NCI-H460 (cell line): ENCODE results near the gene RBM27. TPM values are rescaled to one million over a fixed set of nuclear protein-coding genes. Genes with fewer than 3 reads are reported as not detected.
"Not testable (repeated sequence)": the region's sequence is repeated elsewhere in the genome, so short reads cannot be mapped to it uniquely, and the experiment has no call there.

Source experiments
- DNase-seq: peaks from one replicate; pipeline ENCODE4 v3.0.0-alpha.2; 2016; ENCODE audit warnings: low read depth; ENCODE audit errors: extremely low read depth
- total RNA-seq: library from RNA; depleted of rRNA; stranded (reverse); fragments of >200 nt; shearing (Covaris generic); gene quantifications from 2 replicates; pipeline ENCODE4 v1.2.3, GENCODE V29; 2014

Gene RBM27
- total RNA-seq, 1 experiment from 2014 or later, result 35.9 TPM

- DNase-seq, result no peak
Measured at GRCh38 chr5:146203872-146204192, 427 bp downstream of the RBM27 start.

GRCh38 chr5:146205499-146206202 is 2.2 kb downstream of the RBM27 start:
- DNase-seq, result no peak

GRCh38 chr5:146206257-146206656 is 2.9 kb downstream of the RBM27 start:
- no peak for DNase-seq

GRCh38 chr5:146208916-146209522 is 5.6 kb downstream of the RBM27 start:
- DNase-seq, result no peak

- no peak for DNase-seq
Measured at GRCh38 chr5:146209714-146210113, 6.3 kb downstream of the RBM27 start.

- not testable (repeated sequence) for DNase-seq
Measured at GRCh38 chr5:146210810-146211209, 7.4 kb downstream of the RBM27 start.

- no peak for DNase-seq
Measured at GRCh38 chr5:146213210-146213826, 9.9 kb downstream of the RBM27 start.

GRCh38 chr5:146214881-146215280 is 11.5 kb downstream of the RBM27 start:
- DNase-seq, result not testable (repeated sequence)

- DNase-seq, result no peak
Measured at GRCh38 chr5:146218168-146218567, 14.8 kb downstream of the RBM27 start.

GRCh38 chr5:146219243-146219642 is 15.8 kb downstream of the RBM27 start:
- no peak for DNase-seq

GRCh38 chr5:146221234-146221633 is 17.8 kb downstream of the RBM27 start:
- no peak for DNase-seq

- no peak for DNase-seq
Measured at GRCh38 chr5:146222005-146222404, 18.6 kb downstream of the RBM27 start.

GRCh38 chr5:146223179-146223578 is 19.8 kb downstream of the RBM27 start:
- no peak for DNase-seq

- DNase-seq, result no peak
Measured at GRCh38 chr5:146229222-146229621, 25.8 kb downstream of the RBM27 start.

GRCh38 chr5:146232223-146232622 is 28.8 kb downstream of the RBM27 start:
- DNase-seq, result no peak

GRCh38 chr5:146233441-146233840 is 30.0 kb downstream of the RBM27 start:
- no peak for DNase-seq

GRCh38 chr5:146238973-146239372 is 35.6 kb downstream of the RBM27 start:
- no peak for DNase-seq

GRCh38 chr5:146240951-146241350 is 37.5 kb downstream of the RBM27 start:
- no peak for DNase-seq

GRCh38 chr5:146243247-146243646 is 39.8 kb downstream of the RBM27 start:
- no peak for DNase-seq

- DNase-seq, result no peak
Measured at GRCh38 chr5:146248561-146248960, 45.2 kb downstream of the RBM27 start.

- DNase-seq, result no peak
Measured at GRCh38 chr5:146249801-146250200, 46.4 kb downstream of the RBM27 start.
